MM.1S (cell line): ENCODE results near the gene ABTB2.

Experiments
- EZH2 ChIP-seq: fragments of 300-600 bp; sonication (generic); optimal IDR thresholded peaks from 2 replicates; pipeline ENCODE3; 2017; ENCODE audit warnings: low read depth, mild to moderate bottlenecking, antibody characterized with exemption, low read length, mixed read lengths
- EZH2phosphoT487 ChIP-seq: fragments of 300-600 bp; sonication (generic); IDR thresholded peaks from 2 replicates; pipeline ENCODE4 v1.6.1; 2018; ENCODE audit warnings: antibody characterized with exemption, low read length
- TF ChIP-seq, protein P1 (sequence below): fragments of 300-600 bp; sonication (generic); IDR thresholded peaks from 2 replicates; pipeline ENCODE4 v1.5.1; 2016; ENCODE audit warnings: antibody characterized with exemption, low read length, mixed read lengths

GRCh38 chr11:34136420-34136819 lies 221.4 kb downstream of the ABTB2 start:
- TF ChIP-seq, protein P1, sequence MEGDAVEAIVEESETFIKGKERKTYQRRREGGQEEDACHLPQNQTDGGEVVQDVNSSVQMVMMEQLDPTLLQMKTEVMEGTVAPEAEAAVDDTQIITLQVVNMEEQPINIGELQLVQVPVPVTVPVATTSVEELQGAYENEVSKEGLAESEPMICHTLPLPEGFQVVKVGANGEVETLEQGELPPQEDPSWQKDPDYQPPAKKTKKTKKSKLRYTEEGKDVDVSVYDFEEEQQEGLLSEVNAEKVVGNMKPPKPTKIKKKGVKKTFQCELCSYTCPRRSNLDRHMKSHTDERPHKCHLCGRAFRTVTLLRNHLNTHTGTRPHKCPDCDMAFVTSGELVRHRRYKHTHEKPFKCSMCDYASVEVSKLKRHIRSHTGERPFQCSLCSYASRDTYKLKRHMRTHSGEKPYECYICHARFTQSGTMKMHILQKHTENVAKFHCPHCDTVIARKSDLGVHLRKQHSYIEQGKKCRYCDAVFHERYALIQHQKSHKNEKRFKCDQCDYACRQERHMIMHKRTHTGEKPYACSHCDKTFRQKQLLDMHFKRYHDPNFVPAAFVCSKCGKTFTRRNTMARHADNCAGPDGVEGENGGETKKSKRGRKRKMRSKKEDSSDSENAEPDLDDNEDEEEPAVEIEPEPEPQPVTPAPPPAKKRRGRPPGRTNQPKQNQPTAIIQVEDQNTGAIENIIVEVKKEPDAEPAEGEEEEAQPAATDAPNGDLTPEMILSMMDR = no peak
- TF ChIP-seq EZH2 (no peak), EZH2phosphoT487 (no peak)
